GM18498 (cell line): ENCODE results near the gene NR1H4.
"Not testable (repeated sequence)": the region's sequence is repeated elsewhere in the genome, so short reads cannot be mapped to it uniquely, and the experiment has no call there.

Experiments used
- ATAC-seq: cut with Tn5 transposase; IDR thresholded peaks from one replicate; pipeline ENCODE4 v1.9.1; 2021; ENCODE audit warnings: mild to moderate bottlenecking, moderate library complexity; ENCODE audit not compliant: unreplicated experiment

NR1H4 gene

DNA sequence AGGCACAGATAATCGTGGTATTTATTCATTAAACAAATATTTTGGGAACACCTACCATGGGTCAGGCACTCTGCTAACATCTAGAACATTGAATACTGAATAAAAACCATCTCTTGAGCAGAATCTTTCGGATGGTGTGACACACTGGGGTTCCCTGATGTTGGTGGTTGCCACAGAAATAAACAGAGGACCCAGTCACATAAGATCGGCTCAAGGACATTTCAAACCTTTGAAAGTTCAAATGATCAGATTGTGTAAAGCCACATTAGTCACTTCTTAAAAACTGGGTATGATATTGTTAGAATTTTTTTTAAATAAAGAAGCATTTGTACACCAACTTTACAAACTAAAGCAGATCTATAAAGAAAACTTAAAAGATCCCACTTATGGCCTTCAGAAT lies 39.0 kb downstream of the NR1H4 start:
- no peak for ATAC-seq

DNA sequence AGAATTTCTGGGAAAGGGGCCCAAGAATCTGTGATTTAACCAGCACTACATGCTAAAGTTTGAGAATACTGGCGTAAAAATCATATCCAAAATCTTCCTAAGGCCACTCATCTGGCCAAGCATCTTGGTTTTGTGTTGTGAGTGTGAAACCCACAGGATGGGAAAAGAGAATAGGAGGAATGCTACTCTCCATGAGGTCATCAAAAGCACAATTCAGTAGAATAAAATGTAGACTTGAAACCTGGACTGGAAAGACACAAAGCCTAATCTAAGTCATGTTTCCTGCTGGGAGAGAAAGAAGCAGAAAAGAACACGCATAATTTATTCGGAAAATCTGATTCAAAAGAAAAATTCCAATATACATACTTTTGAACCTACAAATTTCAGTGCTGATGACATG lies 42.3 kb downstream of the NR1H4 start:
- ATAC-seq = no peak

DNA sequence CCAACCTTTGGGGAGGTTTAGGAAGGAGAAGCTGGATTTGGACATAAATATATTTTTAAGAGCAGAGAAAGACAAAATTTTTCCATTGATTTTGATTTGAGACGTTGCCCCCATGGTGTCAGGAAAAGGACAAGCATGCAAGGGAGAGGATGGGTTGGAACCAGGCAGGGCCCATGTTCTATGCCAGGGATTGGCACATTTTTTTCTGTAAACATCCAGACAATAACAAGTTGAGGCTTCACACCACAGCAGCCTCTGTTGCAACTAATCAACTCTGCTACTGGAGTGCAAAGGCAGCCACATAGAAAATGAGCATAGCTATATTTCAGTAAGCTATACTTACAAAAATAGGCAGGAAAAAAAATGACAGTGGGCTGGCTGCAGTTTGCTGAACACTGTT lies 44.7 kb downstream of the NR1H4 start:
- ATAC-seq = no peak

DNA sequence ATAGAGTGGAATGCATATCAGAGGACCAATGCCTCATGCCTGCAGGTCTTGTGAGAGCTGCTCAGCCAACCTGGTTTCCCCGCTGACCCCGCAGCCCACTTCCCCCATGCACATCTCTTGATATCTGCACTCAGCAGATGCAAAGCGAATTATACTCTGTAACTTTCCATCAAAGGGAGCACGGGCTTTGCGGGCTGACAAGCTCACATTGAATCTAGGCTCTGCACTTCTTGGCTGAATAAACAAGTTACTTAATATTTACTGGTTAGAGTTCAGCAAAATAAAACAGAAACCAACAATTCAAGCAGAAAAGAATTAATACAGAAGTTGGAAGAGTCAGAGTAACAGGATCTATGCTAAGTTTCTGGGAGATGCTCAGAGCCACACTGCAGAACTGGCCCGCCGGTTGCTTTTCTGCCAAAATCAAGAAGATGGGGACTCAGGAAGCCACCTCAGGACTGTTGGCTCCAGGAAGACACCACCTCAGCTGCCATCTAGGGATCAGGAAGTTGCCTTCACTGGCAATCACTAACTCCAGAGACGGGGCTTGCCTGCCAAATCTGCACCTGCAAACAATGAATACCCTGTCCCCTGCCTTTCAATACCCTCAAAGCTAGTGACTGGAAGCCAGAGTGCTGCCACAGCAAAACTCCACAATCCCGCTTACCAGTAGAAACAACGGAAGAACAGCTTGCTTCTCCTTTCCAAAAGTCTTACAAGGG lies 46.5 kb downstream of the NR1H4 start:
- no peak for ATAC-seq

DNA sequence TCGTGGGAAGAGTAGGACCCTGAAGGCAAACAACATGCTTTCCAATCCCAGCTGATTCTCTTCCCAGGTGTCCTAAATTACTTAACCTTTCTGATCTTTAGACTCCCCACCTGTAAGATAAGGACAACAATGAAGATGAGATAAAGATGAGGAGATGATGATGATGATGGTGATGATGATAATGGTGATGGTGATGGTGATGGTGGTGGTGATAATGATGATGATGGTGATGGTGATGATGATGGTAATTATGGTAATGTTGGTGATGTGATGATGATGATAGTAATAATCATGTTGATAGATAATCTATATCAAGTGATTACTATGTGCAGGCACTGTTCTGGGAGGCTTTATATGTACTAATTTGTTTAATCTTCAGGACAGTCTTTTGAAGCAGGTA lies 48.3 kb downstream of the NR1H4 start:
- no peak for ATAC-seq

DNA sequence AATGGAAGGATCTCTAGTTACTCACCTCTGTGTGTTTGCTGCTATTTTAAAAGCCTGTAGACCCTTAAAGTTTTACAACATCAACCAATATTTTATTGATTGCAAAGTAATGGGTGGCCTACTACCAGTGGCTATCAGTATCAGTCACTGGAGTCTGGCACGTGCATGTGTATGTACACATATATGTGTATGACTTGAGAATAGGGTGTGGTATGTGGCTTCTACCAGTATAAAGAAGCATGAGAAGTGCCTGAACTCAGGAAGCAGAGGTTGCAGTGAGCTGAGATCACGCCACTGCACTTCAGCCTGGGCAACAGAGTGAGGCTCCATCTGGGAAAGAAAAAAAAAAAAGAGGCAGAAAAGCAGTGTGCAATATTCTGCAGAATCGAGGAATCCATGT lies 54.4 kb downstream of the NR1H4 start:
- no peak for ATAC-seq

DNA sequence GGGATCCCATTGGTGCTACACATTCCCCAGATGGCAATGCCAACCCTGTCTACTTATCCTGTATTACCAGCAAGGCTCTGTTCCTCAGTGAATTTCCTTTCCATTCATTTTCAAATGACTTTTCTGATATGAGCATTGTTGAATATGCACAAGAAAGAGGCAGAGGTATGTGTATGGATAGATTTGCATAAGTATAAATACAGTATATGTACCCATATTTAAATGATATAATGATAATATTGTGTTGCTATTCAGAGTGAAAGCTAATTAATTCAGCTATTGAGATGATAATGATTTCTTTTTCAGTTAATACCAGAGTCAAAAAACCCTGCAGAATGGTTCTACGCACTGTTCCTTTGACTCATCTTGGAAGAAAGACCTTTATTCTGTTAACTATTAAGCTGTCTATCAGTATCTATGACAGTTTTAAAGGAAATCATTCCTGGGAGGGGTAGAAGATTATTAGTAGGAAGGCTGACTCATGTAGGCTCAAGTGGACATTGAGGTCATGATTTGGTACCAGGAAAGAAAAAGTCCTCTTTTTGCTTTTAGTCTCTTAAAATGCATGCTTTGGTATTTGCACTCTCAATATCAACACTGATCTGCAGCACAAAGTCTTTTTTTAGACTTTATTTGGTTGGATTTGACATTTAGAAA lies 54.9 kb downstream of the NR1H4 start:
- no peak for ATAC-seq

DNA sequence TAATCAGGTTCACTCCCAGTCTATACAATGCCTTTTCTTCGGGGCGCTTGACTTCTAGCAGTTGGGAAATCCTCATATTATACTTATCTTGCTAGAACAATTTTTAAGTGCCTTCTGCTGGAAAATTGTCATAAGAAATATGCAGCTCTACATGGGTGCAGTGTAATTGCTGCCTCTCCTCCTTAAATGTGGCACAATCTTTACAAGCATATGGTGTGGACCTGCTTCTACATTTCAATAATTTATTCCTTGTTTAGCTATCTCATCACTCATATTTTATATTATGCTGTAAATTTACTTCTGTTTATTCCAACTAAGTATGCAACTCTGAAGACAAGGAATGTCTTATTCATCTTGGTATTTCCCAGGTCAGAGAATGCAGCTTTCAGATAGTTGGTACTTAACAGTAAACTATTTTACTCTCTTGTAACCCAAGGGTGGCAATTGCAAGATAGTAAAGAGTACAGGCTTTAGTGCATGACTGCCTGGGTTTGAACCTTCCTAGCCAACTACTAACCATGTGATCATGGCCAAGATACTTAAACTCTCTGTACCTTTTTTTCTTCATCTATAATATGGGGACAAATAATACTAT lies 56.2 kb downstream of the NR1H4 start:
- no peak for ATAC-seq

DNA sequence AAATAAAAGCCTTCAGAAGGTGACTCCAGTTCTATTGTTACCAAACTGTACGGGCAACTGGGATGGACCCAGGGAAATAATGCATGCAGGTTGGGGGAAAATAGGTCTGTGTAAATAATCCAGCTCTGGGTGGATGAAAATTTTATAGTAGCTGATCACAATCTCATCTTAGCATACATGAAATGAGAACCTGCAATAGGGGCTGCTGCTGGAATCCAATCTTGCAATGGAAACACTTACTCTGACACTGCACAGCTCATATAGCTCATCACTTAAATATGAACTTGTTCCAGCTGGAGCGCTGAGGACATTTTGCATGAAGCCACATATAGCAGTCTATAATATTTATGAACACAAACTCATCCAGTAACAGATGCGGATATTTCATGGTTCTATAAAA lies 59.7 kb downstream of the NR1H4 start:
- ATAC-seq = no peak

DNA sequence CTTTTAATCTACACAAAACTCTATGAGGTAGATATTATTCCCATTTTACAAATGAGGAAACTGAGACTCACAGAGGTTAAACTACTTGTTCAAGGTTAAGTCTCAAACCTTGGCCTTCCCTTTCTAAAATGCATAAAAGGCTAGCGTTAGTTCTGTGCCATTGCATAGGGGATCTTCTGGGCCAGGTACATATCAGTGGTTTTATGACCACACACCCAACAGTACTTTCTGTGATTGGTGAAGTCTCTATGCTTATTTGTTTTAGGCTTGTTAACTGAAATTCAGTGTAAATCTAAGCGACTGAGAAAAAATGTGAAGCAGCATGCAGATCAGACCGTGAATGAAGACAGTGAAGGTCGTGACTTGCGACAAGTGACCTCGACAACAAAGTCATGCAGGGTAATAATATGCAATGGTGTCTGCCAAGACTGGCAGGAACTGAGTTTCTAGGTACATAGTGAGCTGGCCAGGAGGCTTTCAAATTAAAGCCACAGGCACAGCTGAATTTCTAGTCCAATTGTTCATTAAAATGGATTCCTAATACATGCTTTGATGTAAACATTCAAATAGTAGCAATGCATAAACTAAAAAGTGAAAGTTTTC lies 61.1 kb downstream of the NR1H4 start:
- no peak for ATAC-seq

DNA sequence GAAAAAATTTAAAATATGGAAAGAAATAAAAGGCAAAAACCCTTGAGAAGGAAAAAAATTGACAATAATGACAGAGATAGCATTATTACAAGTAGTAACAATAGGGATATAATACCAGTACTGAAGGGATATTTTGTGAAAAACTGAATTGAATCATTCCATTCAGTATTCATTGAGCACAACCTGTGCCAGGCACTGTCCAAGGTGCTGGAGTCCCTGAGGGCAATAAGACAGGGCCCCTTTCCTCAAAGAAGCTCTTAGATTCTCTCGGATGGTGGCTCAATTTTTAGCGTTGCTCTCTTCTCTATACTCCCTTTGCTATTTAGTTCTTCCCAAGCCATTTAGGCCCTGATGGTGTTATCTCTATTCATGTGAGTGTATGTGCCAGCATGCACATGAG lies 65.5 kb downstream of the NR1H4 start:
- ATAC-seq = no peak

DNA sequence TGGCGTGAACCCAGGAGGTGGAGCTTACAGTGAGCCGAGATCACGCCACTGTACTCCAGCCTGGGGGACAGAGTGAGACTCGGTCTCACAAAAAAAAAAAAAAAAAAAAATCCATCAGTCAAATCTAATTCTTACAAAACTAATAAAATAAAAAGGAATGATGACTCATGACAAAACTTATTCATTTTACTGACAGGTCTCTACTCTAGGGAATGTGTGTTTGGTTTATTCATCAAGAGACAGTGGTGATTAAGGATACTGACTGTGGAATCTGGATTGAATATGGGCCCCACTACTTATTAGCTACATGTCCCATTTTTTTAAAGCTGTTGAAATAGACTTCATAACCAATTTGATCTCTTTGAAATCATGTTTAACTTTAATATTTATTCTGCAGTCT lies 70.5 kb downstream of the NR1H4 start:
- no peak for ATAC-seq

DNA sequence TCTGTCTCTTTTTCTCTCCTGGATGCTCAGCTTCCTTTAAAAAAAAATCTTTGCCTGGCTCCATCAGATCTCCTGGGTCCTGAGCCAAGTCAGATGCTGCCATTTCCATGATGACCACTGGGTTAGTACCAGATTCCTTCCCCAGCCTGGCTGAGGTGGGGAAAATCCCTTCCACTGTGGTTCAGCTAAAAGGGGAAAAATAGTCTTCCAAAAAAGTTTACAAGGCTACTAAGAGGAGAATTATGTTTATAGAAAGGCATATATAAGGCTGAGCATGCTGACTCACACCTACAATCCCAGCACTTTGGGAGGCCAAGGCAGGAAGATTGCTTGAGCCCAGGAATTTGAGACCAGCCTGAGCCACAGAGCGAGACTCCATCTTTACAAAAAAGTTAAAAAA lies 71.4 kb downstream of the NR1H4 start:
- no peak for ATAC-seq

DNA sequence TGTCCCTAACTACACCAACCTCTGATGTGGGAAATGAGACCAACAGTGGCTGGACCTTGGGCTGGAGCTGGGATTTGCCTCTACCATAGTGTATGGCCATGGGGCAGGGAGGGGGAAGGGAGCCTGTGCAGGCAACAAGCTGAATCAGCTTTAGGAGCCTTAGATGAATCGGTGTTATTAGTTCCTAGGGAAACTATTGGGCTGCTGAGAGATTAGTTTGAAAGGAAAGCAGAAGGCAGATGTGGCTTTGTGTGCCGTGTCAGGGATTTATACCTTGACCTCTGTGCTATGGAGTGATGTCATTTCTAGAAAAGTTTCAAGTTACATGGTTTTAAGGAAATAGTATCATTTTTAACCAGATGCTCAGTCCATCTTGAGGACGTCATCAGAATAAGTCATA lies 80.3 kb downstream of the NR1H4 start:
- ATAC-seq = no peak

DNA sequence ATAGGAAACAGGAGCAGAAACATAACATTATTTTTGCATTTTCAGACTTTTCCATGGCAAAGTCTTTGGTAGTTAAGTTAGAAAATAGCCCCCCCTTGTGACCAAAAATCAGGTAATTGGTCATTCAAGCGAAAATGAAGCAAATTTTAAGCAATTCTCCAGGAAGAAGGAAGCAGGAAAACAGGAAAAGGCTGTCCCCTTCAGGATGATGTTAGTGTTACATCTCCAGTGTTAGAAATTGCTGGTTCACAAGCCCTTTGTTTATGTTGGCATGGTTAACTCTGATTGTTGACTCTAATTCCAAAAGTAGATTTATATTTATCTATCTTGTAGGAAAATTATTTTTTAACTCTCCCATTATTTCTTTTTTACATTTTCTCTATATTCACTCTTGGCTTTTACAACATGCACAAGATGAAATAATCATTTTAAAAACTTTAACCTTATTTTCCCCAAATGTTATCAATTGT lies 81.0 kb downstream of the NR1H4 start:
- ATAC-seq = no peak

DNA sequence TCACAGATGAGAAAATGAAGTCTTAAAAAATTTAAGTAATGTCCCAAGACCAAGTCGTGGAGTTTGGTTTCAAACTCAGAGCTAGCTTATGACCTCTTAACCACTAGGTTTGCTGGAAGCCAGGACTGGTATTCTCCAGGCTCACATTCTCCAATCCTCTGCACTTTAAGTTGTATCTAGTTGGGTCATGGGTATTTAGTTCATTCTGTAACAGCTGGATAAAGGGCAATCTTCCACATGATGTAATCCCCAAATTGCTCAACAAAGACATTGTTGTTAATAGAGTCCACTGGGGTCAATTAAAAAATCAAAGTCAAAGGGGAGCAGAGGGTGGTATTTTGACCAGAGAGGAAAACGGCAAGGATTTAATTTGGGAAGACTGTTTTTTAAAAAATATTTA lies 82.1 kb downstream of the NR1H4 start:
- no peak for ATAC-seq

DNA sequence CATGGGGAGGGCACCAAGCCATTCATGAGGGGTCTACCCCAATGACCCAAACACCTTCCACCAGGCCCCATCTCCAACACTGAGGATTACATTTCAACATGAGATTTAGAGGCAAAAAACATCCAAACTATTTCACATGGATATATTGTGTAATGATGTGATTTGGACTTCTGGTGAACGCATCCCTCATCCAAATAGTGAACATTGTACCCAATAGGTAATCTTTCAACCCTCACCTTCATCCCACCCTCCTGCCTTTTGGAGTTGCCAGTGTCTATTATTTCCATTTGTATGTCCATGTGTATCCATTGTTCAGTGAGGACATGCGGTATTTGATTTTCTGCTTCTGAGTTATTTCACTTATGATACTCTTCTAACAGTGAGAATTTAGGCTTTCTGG lies 83.7 kb downstream of the NR1H4 start:
- no peak for ATAC-seq

DNA sequence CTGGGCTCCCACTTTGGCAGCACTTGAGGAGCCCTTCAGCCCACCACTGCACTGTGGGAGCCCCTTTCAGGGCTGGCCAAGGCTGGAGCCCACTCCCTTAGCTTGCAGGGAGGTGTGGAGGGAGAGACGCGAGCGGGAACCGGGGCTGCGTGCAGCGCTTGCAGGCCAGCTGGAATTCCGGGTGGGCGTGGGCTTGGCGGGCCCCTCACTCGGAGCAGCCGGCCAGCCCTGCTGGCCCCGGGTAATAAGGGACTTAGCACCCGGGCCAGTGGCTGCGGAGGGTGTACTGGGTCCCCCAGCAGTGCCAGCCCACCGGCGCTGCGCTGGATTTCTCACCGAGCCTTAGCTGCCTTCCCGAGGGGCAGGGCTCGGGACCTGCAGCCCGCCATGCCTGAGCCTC lies 85.6 kb downstream of the NR1H4 start:
- not testable (repeated sequence) for ATAC-seq

DNA sequence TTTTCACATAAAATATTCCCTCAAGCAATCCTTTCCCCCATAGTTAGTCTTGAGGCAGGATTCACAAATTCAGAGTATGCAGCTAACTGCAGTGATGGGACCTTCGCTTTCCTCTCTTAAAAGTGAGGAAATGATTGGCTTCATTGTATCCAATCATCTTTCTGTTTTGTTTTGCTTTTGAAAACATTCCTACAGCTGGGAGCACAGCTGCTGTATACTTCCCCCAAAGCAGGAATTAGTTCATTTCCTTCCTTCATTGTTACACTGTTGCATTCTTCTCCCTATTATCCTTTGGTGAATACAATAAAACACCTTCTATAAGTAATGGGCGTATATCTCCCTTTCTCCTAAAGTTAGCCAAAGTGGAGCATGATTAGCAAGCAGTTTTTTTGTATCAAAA lies 90.4 kb downstream of the NR1H4 start:
- no peak for ATAC-seq

DNA sequence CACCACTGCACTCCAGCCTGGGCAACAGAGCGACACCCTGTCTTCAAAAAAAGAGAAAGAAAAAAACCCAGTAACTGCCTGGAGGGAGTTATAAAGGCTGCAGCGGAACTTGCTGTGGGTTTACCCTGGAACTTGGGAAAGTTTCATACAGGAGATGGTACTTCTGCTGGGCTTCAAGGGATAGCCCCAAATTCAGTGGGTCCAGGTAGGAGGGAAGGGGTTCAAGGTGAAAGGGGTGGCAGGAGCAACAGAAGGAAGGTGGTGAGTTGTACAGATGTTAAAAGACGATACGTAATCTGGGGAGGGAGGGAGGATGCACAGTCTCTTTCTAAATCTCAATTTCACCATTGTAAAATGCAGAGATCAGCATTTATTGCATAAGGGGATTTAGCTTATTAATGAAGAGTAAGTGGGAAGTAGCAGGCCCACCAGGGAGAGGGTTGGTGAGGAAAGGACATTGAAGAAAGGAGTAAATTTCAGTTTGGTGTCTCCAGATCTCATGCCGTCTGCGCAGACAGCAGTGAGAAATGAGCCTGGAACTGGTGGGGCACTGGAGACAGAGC lies 91.3 kb downstream of the NR1H4 start:
- ATAC-seq = no peak

DNA sequence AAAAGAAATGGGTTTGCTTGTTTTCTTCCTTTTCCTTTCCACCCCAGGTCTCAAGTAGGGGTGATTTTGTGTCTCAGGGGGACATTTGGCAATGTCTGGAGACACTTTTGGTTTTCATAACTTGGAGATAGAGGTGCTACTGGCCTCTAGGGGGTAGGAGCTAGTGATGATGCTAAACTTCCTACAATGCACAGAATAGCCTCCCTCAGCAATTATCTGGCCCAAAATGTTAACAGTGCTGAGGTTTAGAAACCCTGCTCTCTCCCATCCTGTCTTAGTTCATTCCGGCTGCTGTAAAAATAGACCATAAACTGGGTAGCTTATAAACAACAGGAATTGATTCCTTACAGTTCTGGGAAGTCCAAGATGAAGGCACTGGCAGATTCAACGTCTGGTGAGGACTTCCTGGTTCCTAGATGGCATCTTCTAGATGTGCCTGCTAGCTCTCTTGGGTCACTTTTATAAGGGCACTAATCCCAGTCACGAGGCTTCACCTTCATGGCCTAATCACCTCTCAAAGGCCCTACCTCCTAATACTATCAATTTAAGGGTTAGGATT lies 92.4 kb downstream of the NR1H4 start:
- ATAC-seq = no peak
